Osteoblast (primary cell): ENCODE measurements around the gene CNPY1. TPM values are rescaled to one million over a fixed set of nuclear protein-coding genes. Genes with fewer than 3 reads are reported as not detected.

Experiments used
- DNase-seq: peaks from one replicate; pipeline ENCODE4 v3.0.0; 2011; ENCODE audit warnings: low spot score, mixed read lengths; ENCODE audit not compliant: insufficient read length; ENCODE audit errors: missing footprints
- H2AFZ ChIP-seq: 2 replicates; pipeline ENCODE4 v1.6.0; 2011; ENCODE audit warnings: mild to moderate bottlenecking, low read length
- H3K27ac ChIP-seq: 2 replicates; pipeline ENCODE4 v1.5.1; 2011; ENCODE audit warnings: mild to moderate bottlenecking, low read depth, low read length, moderate library complexity
- H3K27me3 ChIP-seq: 2 replicates; pipeline ENCODE4 v1.6.0; 2012; ENCODE audit warnings: mild to moderate bottlenecking, control low read depth, inconsistent platforms, low read length, moderate library complexity; ENCODE audit not compliant: insufficient read depth
- H3K36me3 ChIP-seq: 2 replicates; pipeline ENCODE4 v1.5.1; 2011; ENCODE audit warnings: mild to moderate bottlenecking, low read length, control low read depth, moderate library complexity; ENCODE audit not compliant: insufficient read depth
- H3K4me1 ChIP-seq: 2 replicates; pipeline ENCODE4 v1.5.1; 2011; ENCODE audit warnings: mild to moderate bottlenecking, low read length, control low read depth, moderate library complexity; ENCODE audit not compliant: insufficient read depth
- H3K4me2 ChIP-seq: 2 replicates; pipeline ENCODE4 v1.6.0; 2011; ENCODE audit warnings: mild to moderate bottlenecking, low read length; ENCODE audit not compliant: insufficient read depth
- H3K4me3 ChIP-seq: fragments of 200-600 bp; sonication (generic); 3 replicates; pipeline ENCODE4 v1.5.1; 2012; ENCODE audit warnings: mild to moderate bottlenecking, low read length, inconsistent platforms; ENCODE audit not compliant: insufficient read depth
- H3K79me2 ChIP-seq: 2 replicates; pipeline ENCODE4 v1.6.0; 2012; ENCODE audit warnings: mild to moderate bottlenecking, low read length, control low read depth, inconsistent platforms; ENCODE audit not compliant: insufficient read depth
- H3K9me3 ChIP-seq: 2 replicates; pipeline ENCODE4 v1.5.1; 2011; ENCODE audit warnings: low read depth, low read length, control low read depth
- H4K20me1 ChIP-seq: 2 replicates; pipeline ENCODE4 v1.6.0; 2012; ENCODE audit warnings: mild to moderate bottlenecking, low read length, control low read depth; ENCODE audit not compliant: insufficient read depth
- total RNA-seq: library from RNA; depleted of rRNA; stranded (reverse); fragments of >200 nt; gene quantifications from 2 replicates; pipeline ENCODE4 v1.2.3, GENCODE V29; 2012
- TF ChIP-seq, protein P1 (sequence below): IDR thresholded peaks from 2 replicates; pipeline ENCODE4 v1.5.1; 2011; ENCODE audit warnings: mild to moderate bottlenecking, low read depth, low read length, moderate library complexity; ENCODE audit errors: extremely low read depth

The CNPY1 gene
- total RNA-seq, 1 donor: not detected

DNA sequence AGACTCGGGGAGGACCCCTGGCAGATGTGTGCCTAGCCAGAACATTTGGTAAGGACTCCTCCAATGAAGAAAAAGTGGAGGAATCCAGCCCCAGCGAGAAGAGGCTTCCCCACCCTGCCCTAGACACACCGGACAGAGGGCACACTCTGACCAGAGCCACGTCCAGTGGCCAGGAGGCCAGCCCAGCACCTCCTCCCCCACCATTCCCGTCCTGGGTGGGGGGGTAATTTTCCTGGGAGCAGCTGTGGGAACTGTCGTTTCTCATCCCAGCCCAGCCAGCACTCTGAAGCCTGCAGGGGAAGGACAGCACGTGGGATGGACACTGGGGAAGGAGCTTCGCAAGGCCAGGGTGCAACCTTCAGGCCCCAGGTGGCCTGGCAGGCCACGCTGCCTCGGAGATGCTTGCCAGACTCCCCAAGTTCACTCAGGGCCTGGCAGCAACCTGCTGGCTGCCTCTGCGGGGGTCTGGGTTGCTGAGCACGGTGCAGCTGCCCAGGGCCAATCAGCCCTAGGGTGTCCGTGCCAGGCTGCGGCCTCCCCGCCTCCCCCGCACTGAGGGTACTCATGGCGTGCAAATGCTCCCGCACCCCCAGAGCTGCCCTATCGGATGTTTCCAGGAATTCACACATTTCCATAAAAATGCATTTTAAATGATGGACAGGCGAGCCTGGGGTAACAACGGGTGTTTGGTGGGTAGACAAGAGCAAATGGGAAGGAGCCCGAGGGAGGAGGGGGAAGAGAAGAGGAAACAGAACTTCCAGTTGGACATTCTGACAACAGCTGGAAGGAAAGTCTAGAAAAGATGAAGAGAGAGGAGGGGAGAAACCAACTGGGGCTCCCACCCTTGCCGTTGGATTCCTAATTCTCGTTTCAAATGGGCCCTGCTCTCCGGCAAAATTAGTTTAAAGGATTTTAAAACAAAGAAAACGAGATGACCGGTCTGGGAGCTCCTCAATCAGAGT is 90.3 kb downstream of the CNPY1 start:
- Histone ChIP-seq H3K27ac (no peak overlapping the region), H3K36me3 (no peaks in the 10 kb centered on the region), H3K4me1 (peaks cover 5% of the 10 kb centered on the region), H3K79me2 (no peaks in the 10 kb centered on the region), H3K4me3 (no peak overlapping the region), H4K20me1 (peaks cover 3% of the 10 kb centered on the region), H3K4me2 (no peak overlapping the region), H2AFZ (no peak overlapping the region), H3K27me3 (peaks cover 93% of the 10 kb centered on the region), H3K9me3 (no peaks in the 10 kb centered on the region)
- TF ChIP-seq, protein P1, sequence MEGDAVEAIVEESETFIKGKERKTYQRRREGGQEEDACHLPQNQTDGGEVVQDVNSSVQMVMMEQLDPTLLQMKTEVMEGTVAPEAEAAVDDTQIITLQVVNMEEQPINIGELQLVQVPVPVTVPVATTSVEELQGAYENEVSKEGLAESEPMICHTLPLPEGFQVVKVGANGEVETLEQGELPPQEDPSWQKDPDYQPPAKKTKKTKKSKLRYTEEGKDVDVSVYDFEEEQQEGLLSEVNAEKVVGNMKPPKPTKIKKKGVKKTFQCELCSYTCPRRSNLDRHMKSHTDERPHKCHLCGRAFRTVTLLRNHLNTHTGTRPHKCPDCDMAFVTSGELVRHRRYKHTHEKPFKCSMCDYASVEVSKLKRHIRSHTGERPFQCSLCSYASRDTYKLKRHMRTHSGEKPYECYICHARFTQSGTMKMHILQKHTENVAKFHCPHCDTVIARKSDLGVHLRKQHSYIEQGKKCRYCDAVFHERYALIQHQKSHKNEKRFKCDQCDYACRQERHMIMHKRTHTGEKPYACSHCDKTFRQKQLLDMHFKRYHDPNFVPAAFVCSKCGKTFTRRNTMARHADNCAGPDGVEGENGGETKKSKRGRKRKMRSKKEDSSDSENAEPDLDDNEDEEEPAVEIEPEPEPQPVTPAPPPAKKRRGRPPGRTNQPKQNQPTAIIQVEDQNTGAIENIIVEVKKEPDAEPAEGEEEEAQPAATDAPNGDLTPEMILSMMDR: no peak
- DNase-seq: peak; percentile 90

DNA sequence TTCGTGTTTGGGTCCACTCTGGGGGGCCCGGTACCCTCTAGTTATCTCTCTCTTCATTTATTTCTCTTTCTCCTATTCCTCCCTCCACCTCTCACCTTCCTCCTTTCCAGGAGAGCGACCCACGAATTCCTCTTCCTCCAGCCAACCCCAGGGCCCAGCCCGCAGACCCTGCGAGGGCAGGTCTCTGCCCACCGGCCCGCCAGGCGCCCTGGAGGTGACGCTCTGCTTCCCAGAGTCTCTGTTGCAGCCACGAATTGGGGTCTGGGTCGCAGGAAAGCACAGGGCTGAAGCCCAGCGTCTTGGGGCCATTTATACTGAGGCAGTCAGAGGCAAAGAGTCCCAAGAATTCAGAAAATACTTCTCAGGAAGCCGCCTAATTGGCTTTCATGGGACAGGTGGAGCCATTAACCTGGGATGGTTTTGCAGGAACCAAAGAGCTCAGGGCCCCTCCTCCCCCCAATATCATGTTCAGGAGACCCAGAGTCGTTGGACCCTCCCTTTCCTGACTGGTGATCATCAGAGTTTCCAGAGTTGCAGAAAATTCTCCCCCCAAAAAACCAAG is 91.1 kb downstream of the CNPY1 start:
- Histone ChIP-seq H2AFZ (no peak overlapping the region), H3K79me2 (no peaks in the 10 kb centered on the region), H3K4me3 (no peak overlapping the region), H3K36me3 (no peaks in the 10 kb centered on the region), H3K4me2 (no peak overlapping the region), H3K27me3 (peaks cover 93% of the 10 kb centered on the region), H3K27ac (no peak overlapping the region), H4K20me1 (peaks cover 3% of the 10 kb centered on the region), H3K4me1 (peaks cover 5% of the 10 kb centered on the region), H3K9me3 (no peaks in the 10 kb centered on the region)
- TF ChIP-seq, protein P1: no peak
- DNase-seq: peak; percentile 81

DNA sequence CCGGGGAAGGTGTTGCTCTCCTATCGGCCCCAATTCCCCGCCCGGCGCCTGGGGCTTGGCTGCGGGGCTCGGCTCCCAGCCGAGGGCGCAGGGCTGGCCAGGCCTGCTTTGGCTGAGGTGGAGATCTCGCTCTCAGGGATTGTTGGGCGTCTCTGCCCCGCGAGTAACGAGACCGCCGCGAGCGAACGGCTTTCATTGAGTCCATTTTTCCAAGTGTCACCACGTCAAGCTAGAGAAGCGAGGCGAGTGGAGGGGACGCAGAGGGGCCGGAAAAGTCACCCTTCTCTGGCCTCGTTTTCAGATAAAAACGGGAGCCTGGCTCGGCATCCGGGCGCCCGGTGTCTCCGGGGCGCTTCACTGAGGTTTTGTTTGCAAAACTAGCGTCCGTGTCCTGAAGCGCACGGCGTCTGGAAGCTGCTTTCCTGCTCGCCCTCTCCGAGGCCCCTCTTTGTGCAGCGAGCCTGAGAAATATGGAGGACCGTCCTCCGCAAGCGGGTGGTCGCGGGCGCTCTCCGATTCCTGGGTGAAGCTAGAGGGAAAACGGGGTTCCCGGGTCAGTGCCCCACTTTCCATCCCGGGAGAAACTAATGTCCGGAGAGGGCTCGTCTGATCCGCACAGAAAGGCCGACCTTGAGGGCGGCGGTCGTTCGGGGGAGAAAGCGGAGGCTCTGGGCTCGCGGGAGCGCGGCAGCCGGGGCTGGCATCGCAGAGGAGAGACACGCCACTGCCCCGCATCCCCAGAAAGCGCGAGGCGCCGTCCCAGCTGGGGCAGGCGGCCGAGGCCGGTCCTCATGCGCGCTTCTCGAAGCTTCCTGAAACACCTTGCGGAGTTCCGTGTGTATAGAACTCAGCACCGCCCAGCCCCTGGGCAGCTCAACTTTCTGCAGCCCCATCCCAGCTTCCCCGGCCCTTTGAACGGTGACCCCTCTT is 91.9 kb downstream of the CNPY1 start:
- Histone ChIP-seq H3K36me3 (no peaks in the 10 kb centered on the region), H3K4me3 (no peak overlapping the region), H3K4me2 (no peak overlapping the region), H3K27me3 (peaks cover 93% of the 10 kb centered on the region), H3K79me2 (no peaks in the 10 kb centered on the region), H3K27ac (no peak overlapping the region), H4K20me1 (peaks cover 3% of the 10 kb centered on the region), H3K9me3 (no peaks in the 10 kb centered on the region), H2AFZ (no peak overlapping the region), H3K4me1 (peaks cover 5% of the 10 kb centered on the region)
- DNase-seq: peak; percentile 88
- TF ChIP-seq, protein P1: no peak
